ENCODE data around the gene IL17REL. TPM values are rescaled to one million over a fixed set of nuclear protein-coding genes. Genes with fewer than 3 reads are reported as not detected.

Gene IL17REL
- total and polyA plus RNA-seq, 2 of the 13 experiments (the other 11 are each of a cell fraction or from before 2014, with no cell fraction given): not detected

- TF ChIP-seq, protein P1, sequence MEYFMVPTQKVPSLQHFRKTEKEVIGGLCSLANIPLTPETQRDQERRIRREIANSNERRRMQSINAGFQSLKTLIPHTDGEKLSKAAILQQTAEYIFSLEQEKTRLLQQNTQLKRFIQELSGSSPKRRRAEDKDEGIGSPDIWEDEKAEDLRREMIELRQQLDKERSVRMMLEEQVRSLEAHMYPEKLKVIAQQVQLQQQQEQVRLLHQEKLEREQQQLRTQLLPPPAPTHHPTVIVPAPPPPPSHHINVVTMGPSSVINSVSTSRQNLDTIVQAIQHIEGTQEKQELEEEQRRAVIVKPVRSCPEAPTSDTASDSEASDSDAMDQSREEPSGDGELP (IDR thresholded peaks at IDR 0.05; ENCODE audit: borderline replicate concordance, low read depth): peak; percentile 55; the same call in 1 of the 2 replicates
- TF ChIP-seq MTF1 (CRISPR knock-in tag; IDR thresholded peaks at IDR 0.05): no peak
- TF ChIP-seq RARG (CRISPR knock-in tag; IDR thresholded peaks at IDR 0.05; ENCODE audit: low read depth): no peak
These were observed 46.4 kb downstream of the IL17REL start (continued) for GRCh38 chr22:49966041-49966773.

DNA sequence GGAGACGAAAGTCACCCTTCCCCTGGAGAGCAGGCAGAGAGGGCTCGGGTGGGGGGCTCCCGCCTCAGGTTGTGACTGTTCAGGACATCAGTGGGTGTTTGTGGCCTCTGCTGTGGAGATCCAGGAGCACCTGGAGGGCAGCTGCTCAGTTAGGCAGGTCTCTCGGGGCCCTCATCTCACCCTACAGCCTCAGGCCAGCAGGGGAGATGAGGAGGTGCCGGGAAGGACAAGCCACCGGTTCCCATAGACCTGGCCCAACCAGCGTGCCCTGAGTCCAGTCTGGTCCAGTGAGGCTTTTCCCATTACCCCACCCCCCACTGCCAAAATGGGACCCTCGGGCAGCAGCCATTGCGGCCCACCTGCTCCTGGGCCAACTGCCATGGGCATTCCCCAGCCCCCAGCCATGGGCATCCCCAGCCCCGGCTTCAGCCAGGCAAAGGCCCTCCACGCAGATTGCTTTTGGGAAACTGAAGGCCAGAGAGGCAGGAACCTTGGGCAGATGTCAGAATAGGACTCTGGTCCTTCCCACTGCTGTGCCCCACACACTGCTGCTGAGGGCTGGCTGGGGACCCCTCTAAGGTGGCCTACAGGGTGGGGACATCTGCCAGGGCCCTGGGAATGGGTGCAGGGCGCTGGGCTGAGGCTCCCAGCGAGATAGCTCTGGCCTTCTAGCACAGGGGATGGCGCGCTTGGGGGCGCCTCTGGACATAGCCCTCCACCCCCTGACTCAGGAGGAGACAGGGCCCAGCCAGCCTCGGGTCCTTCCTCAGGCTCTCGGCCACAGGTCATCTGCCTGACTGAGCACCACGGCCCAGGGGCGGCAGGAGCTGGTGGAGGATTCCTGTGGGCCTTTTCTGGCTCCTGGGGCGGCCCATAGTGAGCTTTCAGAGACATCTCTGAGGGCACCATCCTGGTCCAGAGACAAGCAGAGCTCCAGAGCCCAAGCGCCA lies 47.2 kb downstream of the IL17REL start:
- Histone ChIP-seq H3K4me3 (replicated peaks in 1 of 3; ENCODE audit: insufficient read depth in 1 of 3, low read depth in 2 of 3, low read length in 3 of 3) (peak overlapping the region; percentile 14 to 99 (median 65); a peak in 3 of 6 replicates), H3K27ac (ENCODE audit: extremely low read length, insufficient read depth, low read length) (peak overlapping the region; percentile 84), H3K36me3 (replicated peaks in 1 of 2; ENCODE audit: control insufficient read depth in 1 of 2, insufficient read depth in 2 of 2, low read length in 2 of 2) (peaks cover 9 to 23% of the 10 kb centered on the region in 2 experiments), H3K79me2 (ENCODE audit: insufficient read depth, low read length) (peaks cover 29% of the 10 kb centered on the region), H3K27me3 (ENCODE audit: control insufficient read depth in 1 of 2, insufficient read depth in 2 of 2, low read length in 2 of 2) (no peaks in the 10 kb centered on the region; a peak in 1 of 5 replicates), H3K9ac (ENCODE audit: insufficient read depth, low read depth, low read length) (peak overlapping the region; percentile 67), H3K9me3 (ENCODE audit: low read length) (no peaks in the 10 kb centered on the region), H4K20me1 (ENCODE audit: insufficient read depth, low read length) (peaks cover 37% of the 10 kb centered on the region), H3K4me2 (ENCODE audit: low read depth, low read length) (peak overlapping the region; percentile 94), H3K4me1 (ENCODE audit: insufficient read depth, low read length) (peaks cover 79% of the 10 kb centered on the region), H2AFZ (ENCODE audit: low read length) (no peak overlapping the region)
- intact Hi-C loops (cut with micrococcal nuclease; ENCODE audit: unreplicated experiment): loop anchor here (5.0 kb wide), 1 partner anchor 33 kb away; no protein-coding TSS in a partner anchor
- ChIA-PET CTCF (ENCODE audit: low intra/inter-chr PET ratio, low total read pairs) (no interaction called here), POLR2A (interaction anchor here (0.9 to 16.4 kb wide), 5 partner anchors 14 to 182 kb away, joined by 3 to 722 read pairs (median 23); partner anchors contain the start of gene PIM3)
- DNase-seq (ENCODE audit: low spot score) (no peak), ATAC-seq (peak; percentile 4), FAIRE-seq (no peak)
- in situ Hi-C loops (cut with HindIII; ENCODE audit: extremely low pct_ligation_motif_present, low pct_unique_long_range_greater_than_20kb): loop anchor here (5.0 kb wide), 1 partner anchor 33 kb away; no protein-coding TSS in a partner anchor
- WGBS (ENCODE audit: low lambda C conversion rate): no CpG with 5 or more reads among the region's 22 CpGs
- BruUV-seq (replicated peaks): no TSS peak
- TF ChIP-seq ZNF510 (CRISPR knock-in tag; IDR thresholded peaks at IDR 0.05; ENCODE audit: low read depth) (no peak), ZNF136 (CRISPR knock-in tag; IDR thresholded peaks at IDR 0.05; ENCODE audit: low read depth) (no peak), AGO1 (IDR thresholded peaks at IDR 0.05; ENCODE audit: low read depth, low read length, poor library complexity, severe bottlenecking) (peak; percentile 75), TAF1 (CRISPR knock-in tag; IDR thresholded peaks at IDR 0.05) (0 out of 2 replicates have a peak, but pooled peaks have one; percentile 8), RXRB (CRISPR knock-in tag; IDR thresholded peaks at IDR 0.05; ENCODE audit: borderline replicate concordance) (no peak), HBP1 (CRISPR knock-in tag; IDR thresholded peaks at IDR 0.05; ENCODE audit: low read depth) (no peak), EED (CRISPR knock-in tag; IDR thresholded peaks at IDR 0.05) (peak; percentile 55; the same call in 1 of the 2 replicates), ZNF746 (CRISPR knock-in tag; IDR thresholded peaks at IDR 0.05) (peak; percentile 54; the same call in 1 of the 2 replicates), AHR (CRISPR knock-in tag; IDR thresholded peaks at IDR 0.05) (no peak), RBFOX2 (IDR thresholded peaks at IDR 0.05; ENCODE audit: low read depth, low read length) (peak; percentile 79), MXD3 (CRISPR knock-in tag; IDR thresholded peaks at IDR 0.05) (peak; percentile 43; the same call in 1 of the 2 replicates), SRSF4 (IDR thresholded peaks at IDR 0.05; ENCODE audit: low read depth, low read length, poor library complexity, severe bottlenecking) (no peak)

Measured in HepG2 (cell line).